ENCODE data around the gene ICA1. TPM values are rescaled to one million over a fixed set of nuclear protein-coding genes. Genes with fewer than 3 reads are reported as not detected.

ICA1 gene
- total and polyA plus RNA-seq, 4 donors = 16.5 to 54.6 (median 30.8) TPM

DNA sequence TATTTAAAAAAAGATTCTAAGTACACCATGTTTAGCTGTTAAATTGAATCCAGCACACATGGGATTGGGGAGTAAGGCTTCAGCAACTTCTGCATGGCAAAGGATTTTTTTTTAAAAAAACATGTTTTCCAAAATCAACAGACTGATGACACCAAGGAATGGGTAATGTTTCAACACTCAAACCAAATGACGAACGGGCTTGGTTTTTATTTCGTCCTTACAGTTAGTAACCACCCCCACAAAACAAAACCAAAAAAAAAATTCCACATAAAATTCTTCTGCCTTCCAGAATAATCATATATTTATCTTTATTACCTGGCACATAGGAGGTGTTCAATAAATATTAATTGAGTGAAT, 45.7 kb downstream of the ICA1 start:
- Histone ChIP-seq H3K9me3 (ENCODE audit: control insufficient read depth in 4 of 4, insufficient read depth in 3 of 4, low read length in 3 of 4) (peaks cover 0 to 2% (median 0%) of the 10 kb centered on the region in 4 donors), H3K36me3 (ENCODE audit: control insufficient read depth in 4 of 4, insufficient read depth in 4 of 4, low read length in 4 of 4) (peaks cover 0 to 4% (median 0%) of the 10 kb centered on the region in 4 donors), H3K9ac (ENCODE audit: insufficient read depth in 1 of 2, low read length in 2 of 2) (no peak overlapping the region), H3K27me3 (ENCODE audit: control insufficient read depth in 3 of 3, insufficient read depth in 3 of 3, low read length in 2 of 3) (no peaks in the 10 kb centered on the region), H3K4me3 (no peak overlapping the region), H3K4me1 (ENCODE audit: control insufficient read depth in 5 of 5, insufficient read depth in 5 of 5, low read length in 5 of 5) (peaks cover 0 to 9% (median 4%) of the 10 kb centered on the region in 5 donors), H3K27ac (ENCODE audit: low read depth in 1 of 2, low read length in 1 of 2) (no peak overlapping the region)
- 91 to 92% methylated on average over 3 of the region's 3 CpGs for WGBS, 2 donors
- DNase-seq (no peak), ATAC-seq (ENCODE audit: insufficient read depth, low FRiP score) (no peak)
- TF ChIP-seq, protein P1, sequence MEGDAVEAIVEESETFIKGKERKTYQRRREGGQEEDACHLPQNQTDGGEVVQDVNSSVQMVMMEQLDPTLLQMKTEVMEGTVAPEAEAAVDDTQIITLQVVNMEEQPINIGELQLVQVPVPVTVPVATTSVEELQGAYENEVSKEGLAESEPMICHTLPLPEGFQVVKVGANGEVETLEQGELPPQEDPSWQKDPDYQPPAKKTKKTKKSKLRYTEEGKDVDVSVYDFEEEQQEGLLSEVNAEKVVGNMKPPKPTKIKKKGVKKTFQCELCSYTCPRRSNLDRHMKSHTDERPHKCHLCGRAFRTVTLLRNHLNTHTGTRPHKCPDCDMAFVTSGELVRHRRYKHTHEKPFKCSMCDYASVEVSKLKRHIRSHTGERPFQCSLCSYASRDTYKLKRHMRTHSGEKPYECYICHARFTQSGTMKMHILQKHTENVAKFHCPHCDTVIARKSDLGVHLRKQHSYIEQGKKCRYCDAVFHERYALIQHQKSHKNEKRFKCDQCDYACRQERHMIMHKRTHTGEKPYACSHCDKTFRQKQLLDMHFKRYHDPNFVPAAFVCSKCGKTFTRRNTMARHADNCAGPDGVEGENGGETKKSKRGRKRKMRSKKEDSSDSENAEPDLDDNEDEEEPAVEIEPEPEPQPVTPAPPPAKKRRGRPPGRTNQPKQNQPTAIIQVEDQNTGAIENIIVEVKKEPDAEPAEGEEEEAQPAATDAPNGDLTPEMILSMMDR (IDR thresholded peaks at IDR 0.05; ENCODE audit: control extremely low read depth, extremely low read depth) = no peak

DNA sequence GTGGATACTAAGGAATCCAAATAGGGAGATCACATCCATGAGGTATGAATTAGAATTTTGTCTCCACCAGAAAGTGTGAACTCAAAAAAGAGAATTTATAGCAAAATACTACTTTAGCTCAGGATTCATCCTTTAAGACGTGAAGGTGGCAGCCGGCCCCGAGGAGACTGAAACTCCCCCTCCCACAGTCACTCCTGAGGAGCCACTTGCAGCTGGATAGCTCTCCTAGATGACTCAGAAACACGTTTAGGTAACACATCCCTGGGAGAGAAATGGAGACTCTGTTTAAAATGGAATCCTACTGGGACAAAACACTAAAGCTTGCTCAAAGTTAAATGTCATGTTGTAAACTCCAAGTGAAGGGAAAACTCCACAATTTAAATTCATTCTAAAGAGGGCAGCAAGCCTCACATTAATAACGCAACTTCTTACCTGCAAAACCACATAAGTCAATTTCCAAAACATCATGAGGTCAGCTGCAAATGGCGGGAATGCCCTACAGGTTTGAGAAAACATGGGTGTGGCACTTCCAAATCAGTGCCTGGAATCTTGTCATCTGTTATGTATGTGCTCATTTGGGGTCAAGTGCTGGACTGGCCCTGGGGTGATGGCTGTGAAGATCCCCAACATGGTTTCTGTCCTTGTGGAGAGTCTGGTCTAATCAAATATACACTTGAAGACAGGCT, 46.2 kb downstream of the ICA1 start:
- peaks cover 0 to 9% (median 4%) of the 10 kb centered on the region in 5 donors for H3K4me1 ChIP-seq (ENCODE audit: control insufficient read depth in 5 of 5, insufficient read depth in 5 of 5, low read length in 5 of 5)
- ATAC-seq (ENCODE audit: insufficient read depth, low FRiP score) (no peak), DNase-seq (no peak)
- TF ChIP-seq, protein P1 (IDR thresholded peaks at IDR 0.05; ENCODE audit: control extremely low read depth, extremely low read depth) = no peak
- H3K9me3 ChIP-seq (ENCODE audit: control insufficient read depth in 4 of 4, insufficient read depth in 3 of 4, low read length in 3 of 4) = peaks cover 0 to 2% (median 0%) of the 10 kb centered on the region in 4 donors
- no peak overlapping the region for H3K27ac ChIP-seq (ENCODE audit: low read depth in 1 of 2, low read length in 1 of 2)
- 80 to 86% methylated on average over 6 of the region's 6 CpGs for WGBS, 2 donors
- no peak overlapping the region for H3K4me3 ChIP-seq
- H3K27me3 ChIP-seq (ENCODE audit: control insufficient read depth in 3 of 3, insufficient read depth in 3 of 3, low read length in 2 of 3) = no peaks in the 10 kb centered on the region
- H3K9ac ChIP-seq (ENCODE audit: insufficient read depth in 1 of 2, low read length in 2 of 2) = no peak overlapping the region
- peaks cover 0 to 4% (median 0%) of the 10 kb centered on the region in 4 donors for H3K36me3 ChIP-seq (ENCODE audit: control insufficient read depth in 4 of 4, insufficient read depth in 4 of 4, low read length in 4 of 4)

DNA sequence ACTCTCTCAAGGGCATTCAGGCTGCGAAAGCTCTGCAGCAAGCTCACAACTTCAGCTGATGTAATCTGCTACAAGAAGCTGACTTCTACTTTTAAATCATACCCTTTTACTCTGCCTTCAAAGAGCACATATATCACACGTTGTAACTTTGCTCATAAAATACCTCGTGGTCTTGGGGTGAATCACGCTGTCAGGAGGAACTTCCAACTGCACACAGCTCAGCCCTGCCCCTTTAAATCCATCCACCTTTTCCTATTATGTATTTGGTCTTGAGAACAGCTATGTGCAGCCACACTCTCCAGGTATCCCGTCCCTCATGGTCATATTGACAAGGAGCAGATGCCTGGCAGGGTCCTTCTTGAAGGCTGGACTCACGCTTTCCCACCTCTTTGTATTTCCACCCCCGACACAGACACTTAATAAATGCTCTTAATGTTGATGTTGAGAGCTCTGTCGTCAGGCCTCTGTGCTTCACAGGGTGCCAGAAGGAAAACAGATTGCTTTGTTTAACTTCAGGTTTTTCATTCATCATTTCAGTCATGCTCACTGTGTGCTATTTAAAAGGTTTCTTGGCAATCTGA, 47.6 kb downstream of the ICA1 start:
- Histone ChIP-seq H3K9ac (ENCODE audit: insufficient read depth in 1 of 2, low read length in 2 of 2) (no peak overlapping the region), H3K9me3 (ENCODE audit: control insufficient read depth in 4 of 4, insufficient read depth in 3 of 4, low read length in 3 of 4) (peaks cover 0 to 2% (median 0%) of the 10 kb centered on the region in 4 donors), H3K27ac (ENCODE audit: low read depth in 1 of 2, low read length in 1 of 2) (no peak overlapping the region), H3K27me3 (ENCODE audit: control insufficient read depth in 3 of 3, insufficient read depth in 3 of 3, low read length in 2 of 3) (no peaks in the 10 kb centered on the region), H3K4me1 (ENCODE audit: control insufficient read depth in 5 of 5, insufficient read depth in 5 of 5, low read length in 5 of 5) (peaks cover 0 to 9% (median 4%) of the 10 kb centered on the region in 5 donors), H3K4me3 (no peak overlapping the region), H3K36me3 (ENCODE audit: control insufficient read depth in 4 of 4, insufficient read depth in 4 of 4, low read length in 4 of 4) (peaks cover 0 to 4% (median 0%) of the 10 kb centered on the region in 4 donors)
- peak in 1 of 3 donors; percentile 33 for DNase-seq
- no peak for ATAC-seq (ENCODE audit: insufficient read depth, low FRiP score)
- WGBS, 2 donors = 53 to 70% methylated on average over 8 of the region's 8 CpGs
- TF ChIP-seq, protein P1 (IDR thresholded peaks at IDR 0.05; ENCODE audit: control extremely low read depth, extremely low read depth) = no peak
